ENCODE measurements around the gene MYBPC1.
"Not testable (repeated sequence)": the region's sequence is repeated elsewhere in the genome, so short reads cannot be mapped to it uniquely, and the experiment has no call there.

Gene MYBPC1

DNA sequence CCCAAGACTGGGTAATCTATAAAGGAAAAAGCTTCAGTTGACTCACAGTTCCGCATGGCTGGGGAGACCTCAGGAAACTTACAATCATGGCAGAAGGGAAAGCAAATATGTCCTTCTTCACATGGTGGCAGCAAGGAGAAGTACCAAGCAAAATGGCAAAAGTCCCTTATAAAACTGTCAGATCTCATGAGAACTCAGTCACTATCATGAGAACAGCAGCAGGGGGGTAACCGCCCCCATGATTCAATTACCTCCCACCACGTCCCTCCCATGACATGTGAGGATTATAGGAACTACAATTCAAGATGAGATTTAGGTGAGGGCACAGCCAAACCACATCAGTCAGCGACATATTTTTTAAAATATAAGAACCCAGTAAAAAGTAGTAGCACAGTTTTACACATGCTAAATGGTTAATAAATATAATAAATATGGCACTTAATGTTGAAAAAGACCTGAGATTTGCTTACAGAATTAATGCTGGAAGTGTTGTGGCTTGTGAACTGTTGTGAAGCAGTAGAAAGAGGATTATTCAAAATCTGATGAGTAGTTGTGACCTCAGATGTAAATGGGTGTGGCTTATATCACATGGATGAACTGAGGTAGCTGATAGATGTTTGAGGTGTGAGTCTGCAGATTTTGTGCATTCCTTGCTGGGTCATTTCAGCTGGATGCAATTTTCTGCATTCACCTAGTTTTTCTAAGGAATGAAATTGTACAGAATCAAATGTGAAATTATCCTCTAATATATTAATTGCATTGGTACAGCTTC, 55.8 kb downstream of the MYBPC1 start:
- DNase-seq (ENCODE audit: low spot score) (no peak), FAIRE-seq (no peak)

DNA sequence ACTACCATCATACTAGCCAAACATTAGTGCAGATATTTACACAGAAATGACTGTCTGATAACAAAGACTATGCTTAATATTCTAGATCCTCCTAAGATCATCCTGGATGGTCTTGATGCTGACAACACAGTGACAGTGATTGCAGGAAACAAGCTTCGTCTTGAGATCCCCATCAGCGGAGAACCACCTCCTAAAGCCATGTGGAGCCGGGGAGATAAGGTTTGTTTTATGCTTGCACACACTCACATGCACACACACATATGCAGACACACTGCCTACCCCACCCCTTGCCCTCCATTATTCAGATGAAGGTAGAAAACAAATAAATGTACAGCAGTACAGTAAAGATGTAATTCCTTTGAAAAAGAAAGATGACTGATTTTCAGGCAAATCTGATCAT, 58.3 kb downstream of the MYBPC1 start:
- DNase-seq (ENCODE audit: low spot score) (no peak), FAIRE-seq (no peak)

DNA sequence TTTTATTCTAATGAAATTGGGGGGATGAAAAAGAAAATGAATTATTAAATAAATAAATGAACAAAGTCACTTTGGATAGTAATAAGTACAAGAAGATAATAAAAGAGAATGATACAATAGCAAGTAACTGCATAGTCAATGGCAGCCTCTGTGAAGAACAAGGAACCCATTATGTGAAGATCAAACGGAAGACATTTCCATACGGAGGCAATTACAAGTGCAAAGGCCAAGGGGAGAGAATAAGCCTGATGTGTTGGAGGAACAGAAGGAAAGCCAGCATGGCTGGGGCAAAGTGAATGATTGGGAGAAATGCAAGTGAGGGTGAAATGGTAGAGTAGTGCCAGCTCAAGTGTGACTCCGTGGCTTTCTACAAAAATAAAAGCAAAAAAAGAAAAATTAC, 58.7 kb downstream of the MYBPC1 start:
- DNase-seq (ENCODE audit: low spot score): no peak
- no peak for FAIRE-seq

DNA sequence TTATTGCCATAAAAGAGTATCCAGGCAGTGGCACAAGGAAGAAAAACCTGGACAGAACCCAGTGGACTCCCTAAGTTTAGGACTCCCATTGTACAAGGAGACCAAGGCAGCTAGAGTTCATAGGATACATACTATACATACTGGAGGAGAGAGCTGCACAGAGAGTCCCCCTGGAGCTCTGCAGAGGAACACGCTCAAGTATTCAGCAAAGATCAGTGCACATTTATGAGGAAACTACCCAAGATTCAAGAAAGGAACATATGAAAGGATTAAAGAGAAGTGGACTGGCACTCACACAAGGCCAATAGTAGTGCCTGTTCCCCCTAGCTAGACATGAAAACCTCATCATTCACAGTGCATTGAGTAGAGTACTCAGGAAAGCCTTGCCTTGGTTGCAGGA, 59.7 kb downstream of the MYBPC1 start:
- DNase-seq (ENCODE audit: low spot score) (no peak), FAIRE-seq (no peak)

DNA sequence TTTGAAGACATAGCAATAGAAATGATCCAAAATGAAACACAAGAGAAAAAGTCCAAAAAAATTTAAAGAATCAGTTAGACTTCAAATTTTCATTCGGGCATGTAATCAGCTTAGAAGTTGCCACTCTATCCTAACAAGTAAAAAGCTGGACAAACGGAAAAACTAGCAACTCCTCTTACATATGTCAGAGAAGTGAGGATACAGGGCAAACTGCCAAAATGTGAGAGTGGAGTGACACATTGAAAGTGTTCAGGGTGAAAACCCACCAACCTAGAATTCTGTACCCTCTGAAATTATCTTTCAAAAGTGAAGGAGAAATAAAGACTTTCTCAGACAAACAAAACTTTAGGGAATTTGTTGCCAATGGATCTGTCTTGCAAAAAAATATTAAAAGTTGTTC, 60.6 kb downstream of the MYBPC1 start:
- DNase-seq (ENCODE audit: low spot score) (no peak), FAIRE-seq (no peak)

DNA sequence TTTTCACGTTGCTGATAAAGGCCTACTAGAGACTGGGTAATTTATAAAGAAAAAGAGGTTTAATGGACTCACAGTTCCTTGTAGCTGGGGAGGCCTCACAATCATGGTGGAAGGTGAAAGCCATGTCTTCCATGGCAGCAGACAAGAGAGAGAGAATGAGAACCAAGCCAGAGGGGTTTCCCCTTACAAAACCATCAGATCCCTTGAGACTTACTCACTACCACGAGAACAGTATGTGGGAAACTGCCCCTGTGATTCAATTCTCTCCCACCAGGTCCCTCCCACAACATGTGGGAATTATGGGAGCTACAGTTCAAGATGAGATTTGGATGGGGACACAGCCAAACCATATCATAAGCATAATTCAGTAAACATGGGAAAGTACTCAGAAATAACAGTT, 65.9 kb downstream of the MYBPC1 start:
- FAIRE-seq; DNase-seq (ENCODE audit: low spot score): not testable (repeated sequence)

DNA sequence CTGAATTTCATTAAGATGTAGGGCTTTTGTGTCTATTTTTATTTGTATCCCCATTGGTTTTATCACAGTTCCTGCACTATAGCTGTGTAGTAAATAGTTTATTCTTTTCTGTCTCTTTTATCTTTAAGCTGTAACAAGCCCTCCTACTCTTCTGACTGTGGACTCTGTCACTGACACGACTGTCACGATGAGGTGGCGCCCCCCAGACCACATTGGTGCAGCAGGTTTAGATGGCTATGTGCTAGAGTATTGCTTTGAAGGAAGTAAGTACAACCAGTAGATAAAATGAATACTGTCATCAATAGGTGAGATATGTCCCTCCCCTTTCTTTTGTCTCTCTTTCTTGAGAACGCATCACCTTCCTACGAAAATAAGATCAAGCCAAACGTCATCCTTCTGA, 68.5 kb downstream of the MYBPC1 start:
- no peak for DNase-seq (ENCODE audit: low spot score)
- no peak for FAIRE-seq

DNA sequence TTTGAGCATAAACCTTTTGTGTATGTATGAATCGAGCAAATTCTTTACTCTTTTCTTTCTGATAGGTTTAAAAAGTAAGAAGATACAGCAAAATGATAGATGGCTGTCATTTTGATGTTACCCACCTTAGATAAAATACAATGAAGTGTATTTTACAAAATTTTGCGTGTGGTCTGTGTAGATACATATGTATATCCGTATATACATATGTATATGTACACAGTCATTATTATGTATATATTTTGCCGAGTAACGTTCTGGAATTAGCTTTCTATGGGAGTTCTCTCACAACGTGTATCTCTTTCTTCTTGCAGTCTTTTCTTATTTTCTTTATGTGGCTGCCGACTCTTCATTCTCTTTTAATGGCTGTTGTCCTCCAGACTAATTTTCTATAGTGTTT, 70.2 kb downstream of the MYBPC1 start:
- no peak for DNase-seq (ENCODE audit: low spot score)
- no peak for FAIRE-seq

DNA sequence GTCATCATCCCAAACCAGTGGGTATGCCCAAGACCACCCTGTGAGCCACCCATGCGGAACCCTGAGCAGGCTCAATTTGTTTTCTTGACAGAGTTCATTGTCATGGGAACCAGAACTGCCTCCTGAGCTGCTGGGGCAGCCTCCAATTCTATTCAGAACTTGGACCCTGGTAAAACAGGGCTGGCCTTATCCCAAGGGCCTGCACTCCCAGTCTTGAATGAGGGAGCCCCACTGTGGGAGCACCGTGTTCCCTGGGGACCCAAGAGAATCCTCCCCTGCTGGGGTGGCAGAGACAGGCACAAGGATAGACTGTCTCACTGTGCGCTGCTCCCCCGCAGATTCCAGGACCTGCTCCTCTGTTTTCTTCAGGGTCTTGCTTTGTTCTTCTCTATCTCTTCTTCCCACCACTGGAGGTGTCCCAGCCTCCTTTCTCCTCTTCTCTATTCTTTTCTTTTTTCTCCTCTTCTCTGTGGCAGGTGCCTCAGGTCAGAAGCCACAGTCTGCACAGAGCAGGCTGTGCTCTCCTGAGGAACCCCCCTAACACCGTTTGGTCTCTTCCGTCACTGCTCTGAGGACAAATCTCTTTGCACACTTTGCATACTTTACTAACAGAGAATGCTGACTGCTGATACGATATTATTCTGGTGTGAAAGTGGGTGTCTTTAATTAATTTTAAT, 71.4 kb downstream of the MYBPC1 start:
- FAIRE-seq: no peak
- DNase-seq (ENCODE audit: low spot score): no peak

DNA sequence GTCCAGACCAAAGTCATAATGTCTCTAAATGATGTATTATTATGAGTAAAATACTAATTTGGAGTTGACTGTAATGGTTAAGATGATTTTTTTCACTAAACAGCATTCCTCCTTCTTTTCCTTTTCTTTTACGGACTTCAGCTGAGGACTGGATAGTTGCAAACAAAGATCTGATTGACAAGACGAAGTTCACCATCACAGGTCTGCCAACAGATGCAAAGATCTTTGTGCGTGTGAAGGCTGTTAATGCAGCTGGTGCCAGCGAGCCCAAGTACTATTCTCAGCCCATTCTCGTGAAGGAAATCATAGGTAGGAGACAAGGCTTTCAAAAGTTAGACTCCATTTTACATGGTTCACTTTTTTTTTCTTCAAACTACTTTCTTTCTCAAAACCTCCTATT, 72.8 kb downstream of the MYBPC1 start:
- FAIRE-seq (no peak), DNase-seq (ENCODE audit: low spot score) (no peak)

DNA sequence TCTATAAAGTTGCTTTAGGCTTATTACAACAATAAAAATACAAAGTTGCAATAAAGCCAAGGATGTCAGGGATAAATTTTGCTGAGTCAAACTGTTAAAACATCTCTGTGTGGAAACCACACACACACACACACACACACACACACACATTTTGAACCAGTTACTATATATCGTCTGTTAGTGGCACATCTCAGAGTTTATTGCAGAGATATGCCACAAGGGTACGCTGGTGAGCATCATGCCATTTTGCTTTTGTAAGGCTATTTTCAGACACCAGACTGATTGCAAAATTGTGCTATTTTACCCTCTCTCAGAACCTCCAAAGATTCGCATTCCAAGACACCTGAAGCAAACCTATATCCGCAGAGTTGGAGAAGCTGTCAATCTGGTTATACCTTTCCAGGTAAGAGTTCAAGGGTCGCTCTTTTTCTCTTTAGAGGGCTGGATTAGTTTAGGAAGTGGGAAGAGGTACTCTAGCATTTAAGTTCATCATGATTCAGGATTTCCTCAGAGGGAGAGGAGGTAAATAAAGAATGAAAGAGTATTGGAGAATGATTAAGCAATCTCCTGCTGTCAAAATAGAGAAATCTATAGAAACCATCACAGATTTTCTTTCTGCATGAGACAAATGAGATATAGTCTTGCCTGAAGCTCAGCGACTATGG, 75.4 kb downstream of the MYBPC1 start:
- DNase-seq (ENCODE audit: low spot score) (no peak), FAIRE-seq (no peak)

DNA sequence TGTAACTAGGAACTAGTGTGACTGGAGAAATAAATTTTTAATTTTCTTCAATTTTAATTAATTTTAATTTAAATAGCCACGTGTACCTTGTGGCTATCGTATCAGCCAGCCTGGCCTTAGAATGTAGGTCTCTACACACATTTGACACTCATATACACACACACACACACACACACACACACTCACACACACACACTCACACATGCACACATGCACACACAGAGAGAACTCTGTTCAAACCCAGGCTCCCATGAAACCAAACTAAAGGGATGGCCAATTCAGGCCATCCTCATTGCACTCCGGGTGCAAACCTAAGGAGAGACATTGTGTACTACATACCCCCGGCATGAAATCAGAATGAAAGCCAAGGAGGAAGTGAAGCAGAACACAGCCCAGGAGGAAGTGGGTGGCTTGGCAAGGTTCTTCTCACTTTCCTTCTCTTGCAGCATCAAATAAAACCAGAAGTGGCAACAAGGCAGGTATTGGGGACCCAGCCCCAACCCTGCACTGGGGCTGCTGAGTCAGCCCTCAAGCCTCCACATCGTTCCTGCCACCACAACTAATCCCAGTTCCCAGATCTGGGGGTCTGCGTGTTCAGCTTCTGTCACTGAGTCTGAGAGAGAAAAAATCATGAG, 76.5 kb downstream of the MYBPC1 start:
- no peak for FAIRE-seq

DNA sequence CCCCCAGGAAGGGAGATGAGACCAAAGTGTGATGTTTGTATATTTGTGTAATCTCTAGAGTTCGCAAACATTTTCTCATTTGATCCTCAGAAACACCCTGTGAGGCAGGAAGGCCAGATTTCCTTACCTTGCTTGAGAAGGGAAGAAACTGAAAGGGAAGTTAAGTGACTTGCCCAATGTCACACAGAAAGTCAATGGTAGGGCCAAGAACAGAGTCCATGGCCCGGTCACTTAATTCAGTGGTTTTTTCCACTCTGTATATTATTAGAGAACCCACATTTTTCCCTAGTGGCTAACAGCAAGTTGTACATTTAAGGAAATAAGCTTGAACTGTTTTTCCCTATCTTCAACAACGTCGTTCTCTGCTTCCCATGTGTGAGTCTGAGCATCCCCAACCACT, 77.1 kb downstream of the MYBPC1 start:
- FAIRE-seq: no peak
- DNase-seq (ENCODE audit: low spot score): no peak

More for the DNA sequence above, 76.5 kb downstream of the MYBPC1 start:
- DNase-seq (ENCODE audit: low spot score): no peak

DNA sequence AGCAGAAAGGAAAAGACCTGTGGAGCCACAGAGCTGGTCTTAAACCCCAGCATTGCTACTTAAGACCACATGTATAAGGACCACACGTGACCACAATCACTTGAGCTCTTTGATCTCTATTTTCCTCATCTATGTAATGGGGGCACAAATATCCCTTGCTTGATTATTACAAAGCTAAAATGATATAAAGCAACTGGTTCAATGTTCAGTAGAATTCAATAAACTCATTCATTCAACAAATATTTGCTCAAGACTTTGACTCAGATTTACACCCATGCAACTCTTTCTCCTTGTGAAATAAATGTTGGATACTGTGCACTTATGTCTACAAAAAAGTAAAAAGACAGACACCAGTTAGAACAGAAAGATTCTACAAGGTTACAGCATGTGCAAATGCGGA, 80.8 kb downstream of the MYBPC1 start:
- no peak for FAIRE-seq
- DNase-seq (ENCODE audit: low spot score): no peak

DNA sequence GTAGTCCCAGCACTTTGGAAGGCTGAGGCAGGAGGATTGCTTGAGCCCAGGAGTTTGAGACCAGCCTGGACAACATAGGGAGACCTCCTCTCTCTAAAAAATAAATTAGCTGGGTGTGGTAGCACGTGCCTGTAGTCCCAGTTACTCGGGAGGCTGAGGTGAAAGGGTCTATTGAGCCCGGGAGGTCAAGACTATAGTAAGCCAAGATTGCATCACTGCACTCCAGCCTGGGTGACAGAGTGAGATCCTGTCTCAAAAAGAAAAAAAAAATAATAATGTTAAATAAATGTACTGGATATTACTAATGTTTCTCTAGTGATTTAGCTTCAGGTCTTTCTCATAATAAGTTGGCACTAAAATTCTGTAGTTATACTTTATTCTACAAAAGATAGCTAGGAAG, 81.7 kb downstream of the MYBPC1 start:
- not testable (repeated sequence) for DNase-seq (ENCODE audit: low spot score); FAIRE-seq

DNA sequence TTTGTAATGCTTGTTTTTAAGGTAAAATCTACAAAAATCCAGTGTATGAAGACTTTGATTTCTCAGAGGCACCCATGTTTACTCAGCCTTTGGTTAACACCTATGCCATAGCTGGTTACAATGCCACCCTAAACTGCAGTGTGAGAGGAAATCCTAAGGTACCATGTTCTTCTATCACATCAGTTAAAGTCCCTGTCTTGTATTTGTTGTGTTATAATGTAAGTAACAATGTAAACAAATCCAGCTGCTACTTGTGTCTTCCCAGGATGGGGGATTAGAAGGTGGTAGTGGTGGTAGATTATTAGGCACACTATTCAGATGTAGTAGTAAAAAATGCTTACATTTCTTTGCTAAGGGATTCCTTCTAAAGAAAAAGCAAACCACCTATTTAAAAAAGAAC, 83.3 kb downstream of the MYBPC1 start:
- FAIRE-seq: no peak
- no peak for DNase-seq (ENCODE audit: low spot score)

DNA sequence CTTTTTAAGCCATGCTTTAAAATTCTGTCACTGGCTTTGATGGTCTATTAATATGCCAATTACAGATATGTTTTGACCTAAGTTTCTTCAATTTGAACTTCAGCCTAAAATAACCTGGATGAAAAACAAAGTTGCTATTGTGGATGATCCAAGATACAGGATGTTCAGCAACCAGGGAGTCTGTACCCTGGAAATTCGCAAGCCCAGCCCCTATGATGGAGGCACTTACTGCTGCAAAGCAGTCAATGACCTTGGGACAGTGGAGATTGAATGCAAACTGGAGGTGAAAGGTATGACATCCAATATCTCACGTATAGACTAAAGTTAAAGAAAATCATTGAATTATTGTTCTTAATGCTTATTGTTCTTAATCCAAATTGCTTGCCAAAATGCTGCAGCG, 85.5 kb downstream of the MYBPC1 start:
- FAIRE-seq (no peak), DNase-seq (ENCODE audit: low spot score) (no peak)

DNA sequence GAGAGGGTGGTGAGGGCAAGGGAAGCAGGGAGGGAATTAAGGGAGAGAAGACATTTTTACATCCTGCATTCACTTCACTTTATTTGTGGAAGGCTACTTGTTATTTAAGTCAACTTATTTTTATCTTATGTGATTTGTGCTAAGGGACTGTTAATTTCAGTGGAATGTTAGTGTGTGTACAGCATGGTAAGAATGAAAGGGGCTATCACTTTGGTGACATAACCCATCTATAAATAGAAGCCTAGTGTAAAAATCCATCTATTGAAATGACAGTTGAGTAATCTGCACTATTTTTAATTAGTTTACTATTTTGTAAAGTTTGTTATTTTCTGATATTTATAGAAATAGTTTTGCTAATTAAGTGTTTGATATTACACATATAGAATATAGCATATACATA, 85.9 kb downstream of the MYBPC1 start:
- no peak for FAIRE-seq

DNA sequence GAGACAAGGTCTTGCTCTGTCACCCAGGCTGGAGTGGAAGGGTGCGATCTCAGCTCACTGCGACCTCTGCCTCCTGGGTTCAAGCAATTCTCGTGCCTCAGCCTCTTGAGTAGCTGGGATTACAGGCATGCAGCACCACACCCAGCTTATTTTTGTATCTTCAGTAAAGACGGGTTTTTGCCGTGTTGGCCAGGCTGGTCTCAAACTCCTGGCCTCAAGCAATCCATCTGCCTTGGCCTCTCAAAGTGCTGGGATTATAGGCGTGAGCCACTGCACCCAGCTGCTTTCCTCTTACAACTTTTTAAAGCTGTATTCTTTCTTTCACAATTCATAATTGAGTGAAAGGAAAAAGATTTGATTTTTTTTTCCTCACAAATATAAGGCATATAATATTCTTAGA, 86.9 kb downstream of the MYBPC1 start:
- DNase-seq (ENCODE audit: low spot score); FAIRE-seq: not testable (repeated sequence)

More for the DNA sequence above, 85.9 kb downstream of the MYBPC1 start:
- no peak for DNase-seq (ENCODE audit: low spot score)

DNA sequence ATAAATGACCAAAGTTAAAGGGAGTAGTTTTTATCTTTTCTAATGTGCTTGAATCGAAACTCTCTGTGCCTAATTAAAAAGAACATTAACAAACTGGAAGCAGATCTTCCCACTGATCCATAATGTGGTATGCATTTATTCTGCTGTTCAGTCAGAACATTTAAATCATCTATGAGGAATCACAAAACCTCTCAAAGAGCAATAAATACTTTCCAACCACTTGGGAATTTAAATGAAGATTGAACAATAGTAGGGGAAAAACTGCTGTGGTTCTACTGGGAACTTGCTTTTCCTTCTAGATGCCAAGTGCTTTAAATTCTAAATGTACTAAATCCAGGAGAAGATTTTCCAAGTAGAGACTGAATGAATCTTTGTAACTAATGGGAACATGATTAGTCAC, 90.3 kb downstream of the MYBPC1 start:
- FAIRE-seq: no peak
- DNase-seq (ENCODE audit: low spot score): no peak

DNA sequence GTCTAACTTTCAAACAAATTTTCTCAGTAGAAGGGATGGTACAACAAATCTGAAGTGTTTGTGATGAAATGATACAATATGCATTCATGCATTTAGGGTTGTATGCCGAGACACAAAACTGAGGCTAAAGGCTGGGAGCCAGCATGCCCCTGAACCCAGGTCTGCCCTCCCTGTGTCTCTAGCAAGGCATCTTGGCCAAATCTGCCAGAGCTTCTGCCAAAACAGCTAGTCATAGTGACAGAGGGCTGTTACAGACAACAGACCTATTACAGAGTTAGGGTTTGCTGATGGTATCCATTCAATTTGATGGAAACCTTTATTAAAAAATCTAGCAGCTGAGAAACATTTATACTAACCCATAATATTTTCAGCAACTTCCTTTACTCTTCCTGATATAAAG, 91.4 kb downstream of the MYBPC1 start:
- FAIRE-seq: no peak
- no peak for DNase-seq (ENCODE audit: low spot score)

DNA sequence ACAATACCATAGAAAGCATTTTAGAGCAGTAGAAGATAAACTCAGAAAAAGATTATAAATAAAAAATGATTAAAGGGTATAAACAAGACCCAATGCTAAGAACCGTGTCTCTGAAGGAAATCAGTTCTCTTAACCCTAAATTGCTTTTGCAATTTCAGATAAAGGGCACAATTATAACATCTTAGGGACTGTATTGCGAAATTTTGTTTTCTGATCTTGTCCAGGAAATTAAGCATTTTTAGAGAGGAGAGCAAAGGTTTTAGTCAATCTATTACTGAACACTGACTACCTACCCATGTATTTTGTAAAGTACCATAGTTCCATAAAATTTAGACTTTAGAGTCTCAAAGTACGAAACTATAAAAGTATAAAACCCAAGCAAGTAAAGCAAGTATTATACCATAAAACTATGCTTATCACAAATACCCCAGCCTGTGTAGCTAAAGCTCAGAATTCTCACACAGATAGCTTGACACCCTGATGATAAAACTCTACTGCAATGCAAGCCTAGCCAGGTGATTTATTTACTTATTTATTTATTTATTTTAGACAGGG, 95.8 kb downstream of the MYBPC1 start:
- FAIRE-seq (no peak), DNase-seq (ENCODE audit: low spot score) (no peak)

All from RCC 7860 (cell line).